WERI-Rb-1 (cell line): Measurements from ENCODE around the gene TBCK.

ENCODE experiments used
- DNase-seq: peaks from one replicate; pipeline ENCODE4 v3.0.0-alpha.2; 2020
- H3K27ac ChIP-seq: fragments of 250-450 bp; sonication (Bioruptor Pico); 2 replicates; pipeline ENCODE4 v1.5.1; 2020; ENCODE audit warnings: mild to moderate bottlenecking, moderate library complexity
- H3K27me3 ChIP-seq: fragments of 250-450 bp; sonication (Bioruptor Pico); 2 replicates; pipeline ENCODE4 v1.5.1; 2021; ENCODE audit warnings: mild to moderate bottlenecking, low read depth, moderate library complexity; ENCODE audit not compliant: insufficient read depth, severe bottlenecking
- H3K36me3 ChIP-seq: fragments of 250-450 bp; sonication (Bioruptor Pico); 2 replicates; pipeline ENCODE4 v1.5.1; 2020; ENCODE audit warnings: mild to moderate bottlenecking, moderate library complexity
- H3K4me3 ChIP-seq: 2 replicates; pipeline ENCODE4 v1.5.1; 2011; ENCODE audit warnings: low read depth, mild to moderate bottlenecking, control low read depth, low read length
- H3K9me3 ChIP-seq: fragments of 250-450 bp; sonication (Bioruptor Pico); 2 replicates; pipeline ENCODE4 v1.5.1; 2021; ENCODE audit warnings: mild to moderate bottlenecking, moderate library complexity; ENCODE audit not compliant: severe bottlenecking
- CTCF ChIP-seq: IDR thresholded peaks from 2 replicates; pipeline ENCODE4 v1.5.1; 2011; ENCODE audit warnings: low read depth, mild to moderate bottlenecking, control low read depth, inconsistent platforms, low read length

The TBCK gene

GRCh38 chr4:106038908-106039307 lies 277.1 kb downstream of the TBCK start:
- TF ChIP-seq CTCF: no peak
- Histone ChIP-seq H3K36me3 (no peaks in the 10 kb centered on the region), H3K27me3 (no peaks in the 10 kb centered on the region), H3K4me3 (no peak overlapping the region), H3K27ac (no peak overlapping the region), H3K9me3 (no peaks in the 10 kb centered on the region)
- DNase-seq: no peak

GRCh38 chr4:106038012-106038411 lies 278.0 kb downstream of the TBCK start:
- no peak for DNase-seq
- no peaks in the 10 kb centered on the region for H3K27me3 ChIP-seq
- H3K36me3 ChIP-seq: no peaks in the 10 kb centered on the region
- no peak overlapping the region for H3K4me3 ChIP-seq
- no peaks in the 10 kb centered on the region for H3K9me3 ChIP-seq
- H3K27ac ChIP-seq: no peak overlapping the region
- no peak for TF ChIP-seq CTCF

- Histone ChIP-seq H3K36me3 (no peaks in the 10 kb centered on the region), H3K27ac (no peak overlapping the region), H3K4me3 (no peak overlapping the region), H3K27me3 (no peaks in the 10 kb centered on the region), H3K9me3 (no peaks in the 10 kb centered on the region)
- TF ChIP-seq CTCF: no peak
- DNase-seq: no peak
Observed at GRCh38 chr4:106036848-106037247, 279.2 kb downstream of the TBCK start.

- no peaks in the 10 kb centered on the region for H3K9me3 ChIP-seq
- TF ChIP-seq CTCF: no peak
- no peak for DNase-seq
- H3K36me3 ChIP-seq: no peaks in the 10 kb centered on the region
- no peak overlapping the region for H3K4me3 ChIP-seq
- no peaks in the 10 kb centered on the region for H3K27me3 ChIP-seq
- no peak overlapping the region for H3K27ac ChIP-seq
Observed at GRCh38 chr4:106036334-106036733, 279.7 kb downstream of the TBCK start.

- H3K4me3 ChIP-seq: no peak overlapping the region
- H3K36me3 ChIP-seq: no peaks in the 10 kb centered on the region
- DNase-seq: no peak
- H3K9me3 ChIP-seq: no peaks in the 10 kb centered on the region
- no peak overlapping the region for H3K27ac ChIP-seq
- H3K27me3 ChIP-seq: no peaks in the 10 kb centered on the region
- TF ChIP-seq CTCF: no peak
Observed at GRCh38 chr4:106035204-106035603, 280.8 kb downstream of the TBCK start.

GRCh38 chr4:106034751-106035150 lies 281.3 kb downstream of the TBCK start:
- TF ChIP-seq CTCF: no peak
- no peaks in the 10 kb centered on the region for H3K27me3 ChIP-seq
- no peak overlapping the region for H3K27ac ChIP-seq
- H3K4me3 ChIP-seq: no peak overlapping the region
- no peaks in the 10 kb centered on the region for H3K9me3 ChIP-seq
- no peak for DNase-seq
- no peaks in the 10 kb centered on the region for H3K36me3 ChIP-seq
